ENCODE results near the gene FARS2.

GRCh38 chr6:5260111-5260620 is 1.1 kb upstream of the FARS2 start:
- TF ChIP-seq CTCF (IDR thresholded peaks at IDR 0.05; ENCODE audit: poor library complexity, severe bottlenecking) (no peak), REST (IDR thresholded peaks at IDR 0.05; ENCODE audit: borderline replicate concordance) (no peak)
